K562 (cell line): Measurements from ENCODE around the gene SRRM5. TPM values are rescaled to one million over a fixed set of nuclear protein-coding genes. Genes with fewer than 3 reads are reported as not detected.

Experiments used
- C11orf30 ChIP-seq: fragments of 450-650 bp; IDR thresholded peaks from 2 replicates; pipeline ENCODE4 v1.6.1; 2016; ENCODE audit warnings: low read depth, mild to moderate bottlenecking
- CLOCK ChIP-seq: fragments of 250-450 bp; sonication (Bioruptor Pico); IDR thresholded peaks from 2 replicates; pipeline ENCODE4 v1.4.0; 2020; ENCODE audit warnings: mild to moderate bottlenecking, moderate library complexity, borderline replicate concordance
- E2F4 ChIP-seq: sonication (generic); formaldehyde crosslinking; IDR thresholded peaks from 2 replicates; pipeline ENCODE4 v1.8.0; 2022; ENCODE audit warnings: mild to moderate bottlenecking, low read depth, missing genetic modification reagents
- FOSL1 ChIP-seq: fragments of 200-800 bp; sonication (Bioruptor generic); conservative IDR thresholded peaks from 2 replicates; pipeline ENCODE4 v1.6.1; 2016; ENCODE audit warnings: missing genetic modification characterization, missing compliant biosample characterization
- GTF2E2 ChIP-seq: fragments of 200-800 bp; sonication (Bioruptor generic); IDR thresholded peaks from 2 replicates; pipeline ENCODE4 v1.6.1; 2016; ENCODE audit warnings: missing genetic modification characterization, missing compliant biosample characterization
- GTF2F1 ChIP-seq: IDR thresholded peaks from 2 replicates; pipeline ENCODE4 v1.6.1; 2011; ENCODE audit warnings: low read depth, low read length, improper control_type of control experiment
- HEY1 ChIP-seq: fragments of 250-450 bp; sonication (Bioruptor Pico); IDR thresholded peaks from 2 replicates; pipeline ENCODE4 v1.5.0; 2020; ENCODE audit warnings: mild to moderate bottlenecking, moderate library complexity, borderline replicate concordance
- NR2C2 ChIP-seq, 2 experiments: fragments of 200-800 bp in 1 of 2; sonication (Bioruptor generic) in 1 of 2; sonication (generic) in 1 of 2; formaldehyde crosslinking in 1 of 2; IDR thresholded peaks; 2 replicates each; pipeline versions ENCODE4 v1.6.1 to v1.8.0; 2016 to 2022; ENCODE audit warnings: mild to moderate bottlenecking in 1 of 2, missing compliant biosample characterization in 1 of 2, missing genetic modification characterization in 1 of 2, missing genetic modification reagents in 1 of 2
- ZBTB34 ChIP-seq: fragments of 250-450 bp; sonication (Bioruptor Pico); IDR thresholded peaks from 2 replicates; pipeline ENCODE4 v1.8.0; 2021; ENCODE audit warnings: mild to moderate bottlenecking, moderate library complexity
- ZMIZ1 ChIP-seq, 2 experiments: fragments of 150-350 bp in 1 of 2; IDR thresholded peaks; 2 replicates each; pipeline ENCODE4 v1.6.1; 2012 to 2016; ENCODE audit warnings: low read depth in 2 of 2, low read length in 2 of 2, mild to moderate bottlenecking in 1 of 2, moderate library complexity in 1 of 2
- ZNF165 ChIP-seq: fragments of 250-450 bp; sonication (Bioruptor Pico); IDR thresholded peaks from 2 replicates; pipeline ENCODE4 v1.4.0; 2020; ENCODE audit warnings: borderline replicate concordance
- ZNF347 ChIP-seq: fragments of 450-650 bp; formaldehyde crosslinking; IDR thresholded peaks from 2 replicates; pipeline ENCODE4 v1.4.0; 2020; ENCODE audit warnings: low read depth, mild to moderate bottlenecking, moderate library complexity
- ZNF639 ChIP-seq, 2 experiments: fragments of 200-800 bp in 1 of 2; sonication (Bioruptor generic) in 1 of 2; sonication (generic) in 1 of 2; formaldehyde crosslinking in 1 of 2; IDR thresholded peaks in 1 of 2; conservative IDR thresholded peaks in 1 of 2; 2 replicates each; pipeline versions ENCODE4 v1.5.0 to v1.6.1; 2016 to 2020; ENCODE audit warnings: missing compliant biosample characterization in 1 of 2, missing genetic modification characterization in 1 of 2, missing genetic modification reagents in 1 of 2
- polyA plus RNA-seq, 8 experiments: library from polyadenylated mRNA; depleted of rRNA in 4 of 8; stranded (reverse) in 5 of 8; unstranded in 3 of 8; fragments of >200 nt; fragmentation: Nextera tagmentation in 2 of 8; fragmentation: Illumina TruSeq in 1 of 8; extraction: Ambion mirVana in 2 of 8; extraction: Trizol in 1 of 8; gene quantifications; 2 replicates each; pipeline versions ENCODE4 v1.2.1 to v1.2.3, GENCODE V29; 2011 to 2014; ENCODE audit warnings: inconsistent platforms in 1 of 8, missing spikeins in 1 of 8
- total RNA-seq, 7 experiments: library from RNA; depleted of rRNA in 6 of 7; stranded (reverse); fragments of >200 nt in 6 of 7; fragmentation: Illumina TruSeq in 2 of 7; extraction: Trizol in 2 of 7; gene quantifications; 2 replicates each; pipeline versions ENCODE4 v1.2.1 to v1.2.3, GENCODE V29; 2011 to 2021; ENCODE audit warnings: low replicate concordance in 1 of 7

Gene SRRM5
- total and polyA plus RNA-seq, 9 of the 15 experiments (the other 6 are each of a cell fraction or from before 2014, with no cell fraction given) = 0.09 to 0.45 (median 0.18) TPM; not detected in 2

GRCh38 chr19:43639519-43640423 lies 27.9 kb downstream of the SRRM5 start, which contains the start of gene CADM4 (continued):
- TF ChIP-seq ZNF639 (CRISPR knock-in tag; conservative IDR thresholded peaks at IDR 0.05 in 1 of 2, IDR thresholded peaks at IDR 0.05 in 1 of 2) (no peak), ZMIZ1 (IDR thresholded peaks at IDR 0.05; ENCODE audit: low read depth in 2 of 2, low read length in 2 of 2) (no peak), NR2C2 (CRISPR knock-in tag; IDR thresholded peaks at IDR 0.05) (0 out of 2 replicates have a peak, but pooled peaks have one; percentile 17), NR2C2 (tag; IDR thresholded peaks at IDR 0.05) (no peak), C11orf30 (no peak), CLOCK (CRISPR knock-in tag) (no peak), E2F4 (CRISPR knock-in tag) (peak; percentile 56; the same call in 1 of the 2 replicates), GTF2F1 (no peak), GTF2E2 (tag) (no peak), ZNF165 (no peak), ZBTB34 (CRISPR knock-in tag) (no peak), ZNF347 (CRISPR knock-in tag) (no peak), HEY1 (CRISPR knock-in tag) (no peak), FOSL1 (tag) (no peak)
